KOPT-K1 (cell line): Measurements from ENCODE around the gene EHMT1.
"Not testable (repeated sequence)": the region's sequence is repeated elsewhere in the genome, so short reads cannot be mapped to it uniquely, and the experiment has no call there.

ENCODE experiments used
- H3K27ac ChIP-seq: fragments of 200-600 bp; sonication (generic); 2 replicates; pipeline ENCODE4 v1.5.1; 2016; ENCODE audit warnings: antibody characterized with exemption, mild to moderate bottlenecking, low read depth, low read length; ENCODE audit not compliant: poor library complexity, severe bottlenecking
- H3K36me3 ChIP-seq: fragments of 200-600 bp; sonication (generic); 2 replicates; pipeline ENCODE4 v1.5.1; 2017; ENCODE audit warnings: antibody characterized with exemption, mild to moderate bottlenecking, low read length, moderate library complexity; ENCODE audit not compliant: insufficient read depth
- H3K9me3 ChIP-seq: fragments of 200-600 bp; sonication (generic); 2 replicates; pipeline ENCODE4 v1.5.1; 2017; ENCODE audit warnings: antibody characterized with exemption, low read length, mild to moderate bottlenecking; ENCODE audit not compliant: insufficient read depth, poor library complexity, severe bottlenecking

The EHMT1 gene

GRCh38 chr9:137882506-137882821 lies 263.7 kb downstream of the EHMT1 start:
- no peak overlapping the region for H3K27ac ChIP-seq
- no peaks in the 10 kb centered on the region for H3K36me3 ChIP-seq
- no peaks in the 10 kb centered on the region for H3K9me3 ChIP-seq

DNA sequence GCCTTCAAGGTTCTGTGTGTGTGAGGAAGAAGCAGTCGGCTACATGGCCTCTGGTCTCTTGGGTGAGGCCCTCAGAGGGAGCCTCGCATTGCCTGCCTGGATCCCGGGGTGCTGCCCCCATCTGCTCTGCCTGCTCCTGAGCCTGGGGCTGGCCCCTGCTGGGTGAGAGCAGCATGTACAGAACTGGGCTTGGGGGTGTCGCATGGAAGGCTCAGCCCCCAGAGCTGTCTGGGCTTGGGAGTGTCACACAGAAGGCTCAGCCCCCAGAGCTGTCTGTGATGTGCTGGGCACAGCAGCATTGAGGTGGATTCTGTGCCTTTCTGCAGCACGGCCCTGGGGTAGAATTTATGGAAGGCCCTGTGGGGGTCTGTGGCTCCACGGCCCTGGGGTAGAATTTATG lies 265.2 kb downstream of the EHMT1 start:
- H3K27ac ChIP-seq, H3K9me3 ChIP-seq, H3K36me3 ChIP-seq: not testable (repeated sequence)

GRCh38 chr9:137884547-137884946 lies 265.7 kb downstream of the EHMT1 start:
- not testable (repeated sequence) for H3K36me3 ChIP-seq, H3K9me3 ChIP-seq, H3K27ac ChIP-seq

- H3K36me3 ChIP-seq, H3K9me3 ChIP-seq, H3K27ac ChIP-seq: not testable (repeated sequence)
These were observed 266.3 kb downstream of the EHMT1 start for GRCh38 chr9:137885121-137885520.
